Astrocyte (in vitro differentiated cells and primary cell): ENCODE results near the gene LAMB4. TPM values are rescaled to one million over a fixed set of nuclear protein-coding genes. Genes with fewer than 3 reads are reported as not detected.
A peak's percentile ranks its signal among the peaks of the same experiment; 100 is the strongest.

ENCODE experiments used
- DNase-seq: peaks from one replicate; pipeline ENCODE4 v3.0.0-alpha.2; 2010; ENCODE audit warnings: low read depth
- FAIRE-seq: peaks from 2 replicates; lab custom pipeline; 2011; peaks lifted over from hg19 to GRCh38; lab: Jason Lieb, UNC
- H2AFZ ChIP-seq: 2 replicates; pipeline ENCODE4 v1.6.0; 2012; ENCODE audit warnings: low read depth, low read length, inconsistent platforms
- H3K27ac ChIP-seq: 2 replicates; pipeline ENCODE4 v1.5.1; 2011; ENCODE audit warnings: low read depth, low read length, inconsistent platforms
- H3K27me3 ChIP-seq: 2 replicates; pipeline ENCODE4 v1.6.0; 2011; ENCODE audit warnings: low read length, inconsistent platforms; ENCODE audit not compliant: insufficient read depth
- H3K36me3 ChIP-seq: 2 replicates; pipeline ENCODE4 v1.5.1; 2011; ENCODE audit warnings: low read length, inconsistent platforms; ENCODE audit not compliant: insufficient read depth
- H3K4me1 ChIP-seq: 2 replicates; pipeline ENCODE4 v1.5.1; 2011; ENCODE audit warnings: low read length, inconsistent platforms; ENCODE audit not compliant: insufficient read depth
- H3K4me2 ChIP-seq: 2 replicates; pipeline ENCODE4 v1.6.0; 2012; ENCODE audit warnings: low read length, inconsistent platforms
- H3K4me3 ChIP-seq: 2 replicates; pipeline ENCODE4 v1.5.1; 2011; ENCODE audit warnings: low read depth, mild to moderate bottlenecking, low read length, inconsistent platforms; ENCODE audit not compliant: insufficient read depth
- H3K79me2 ChIP-seq: 2 replicates; pipeline ENCODE4 v1.6.0; 2012; ENCODE audit warnings: mild to moderate bottlenecking, low read length, inconsistent platforms; ENCODE audit not compliant: insufficient read depth
- H3K9ac ChIP-seq: 2 replicates; pipeline ENCODE4 v1.6.0; 2012; ENCODE audit warnings: mild to moderate bottlenecking, low read length, inconsistent platforms
- H3K9me3 ChIP-seq: 2 replicates; pipeline ENCODE4 v1.5.1; 2012; ENCODE audit warnings: low read depth, mild to moderate bottlenecking, low read length, inconsistent platforms; ENCODE audit not compliant: insufficient read depth
- H4K20me1 ChIP-seq: 2 replicates; pipeline ENCODE4 v1.6.0; 2012; ENCODE audit warnings: low read length, inconsistent platforms; ENCODE audit not compliant: insufficient read depth
- H3K27ac Mint-ChIP-seq: one replicate; pipeline ENCODE4 v1.8.0; 2021; ENCODE audit warnings: mild to moderate bottlenecking, mixed read lengths; ENCODE audit not compliant: unreplicated experiment
- H3K27me3 Mint-ChIP-seq: one replicate; pipeline ENCODE4 v1.8.0; 2021; ENCODE audit warnings: low read depth, mixed read lengths; ENCODE audit not compliant: unreplicated experiment
- H3K36me3 Mint-ChIP-seq: one replicate; pipeline ENCODE4 v1.8.0; 2021; ENCODE audit warnings: low read depth, mixed read lengths; ENCODE audit not compliant: unreplicated experiment
- H3K4me1 Mint-ChIP-seq: one replicate; pipeline ENCODE4 v1.8.0; 2021; ENCODE audit warnings: low read depth, mixed read lengths; ENCODE audit not compliant: unreplicated experiment
- H3K4me3 Mint-ChIP-seq: one replicate; pipeline ENCODE4 v1.8.0; 2021; ENCODE audit warnings: mild to moderate bottlenecking, moderate library complexity, mixed read lengths; ENCODE audit not compliant: unreplicated experiment
- H3K9me3 Mint-ChIP-seq: one replicate; pipeline ENCODE4 v1.8.0; 2021; ENCODE audit warnings: mild to moderate bottlenecking, mixed read lengths; ENCODE audit not compliant: unreplicated experiment
- EZH2 ChIP-seq: IDR thresholded peaks from 2 replicates; pipeline ENCODE4 v1.6.1; 2012; ENCODE audit warnings: mild to moderate bottlenecking, low read length, inconsistent platforms; ENCODE audit not compliant: insufficient read depth
- total RNA-seq: library from RNA; stranded (reverse); gene quantifications from 2 replicates; pipeline ENCODE4 v1.2.1, GENCODE V29; 2021
- TF ChIP-seq, protein P1 (sequence below): IDR thresholded peaks from 2 replicates; pipeline ENCODE4 v1.5.1; 2011; ENCODE audit warnings: low read depth, mild to moderate bottlenecking, inconsistent platforms, low read length, moderate library complexity; ENCODE audit not compliant: insufficient read depth

The LAMB4 gene
- total RNA-seq, 1 donor from 2014 or later, result 0.16 TPM

DNA sequence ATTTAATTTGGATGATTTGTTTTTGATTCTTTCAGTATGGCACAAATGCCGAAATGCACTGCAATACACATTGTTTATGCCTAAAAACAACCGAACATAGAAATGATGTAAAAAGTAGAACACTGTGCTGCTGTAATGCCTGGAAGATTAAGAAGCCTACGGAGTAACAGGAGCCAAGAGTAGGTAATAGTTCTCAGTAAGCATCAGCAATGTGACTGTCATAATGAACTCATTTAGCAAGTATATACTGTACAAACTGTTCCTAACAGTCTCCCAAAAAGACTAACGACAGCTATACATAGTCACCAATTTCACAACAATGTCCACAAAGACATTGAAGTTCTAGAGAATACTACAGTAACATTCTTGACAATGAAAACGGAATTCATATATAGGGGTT, 19.0 kb upstream of the LAMB4 start:
- Mint-ChIP-seq H3K27me3 (no peaks in the 10 kb centered on the region), H3K9me3 (no peaks in the 10 kb centered on the region), H3K36me3 (no peaks in the 10 kb centered on the region), H3K27ac (no peak overlapping the region), H3K4me3 (no peak overlapping the region), H3K4me1 (peaks cover 9% of the 10 kb centered on the region)
- Histone ChIP-seq H3K4me1 (no peaks in the 10 kb centered on the region), H3K4me2 (no peak overlapping the region), H3K9me3 (no peaks in the 10 kb centered on the region), H4K20me1 (no peaks in the 10 kb centered on the region), H3K36me3 (no peaks in the 10 kb centered on the region), H3K27me3 (no peaks in the 10 kb centered on the region), H3K79me2 (no peaks in the 10 kb centered on the region), H3K9ac (no peak overlapping the region), H3K4me3 (no peak overlapping the region), H3K27ac (no peak overlapping the region), H2AFZ (no peak overlapping the region)
- DNase-seq (no peak), FAIRE-seq (no peak)
- TF ChIP-seq, protein P1, sequence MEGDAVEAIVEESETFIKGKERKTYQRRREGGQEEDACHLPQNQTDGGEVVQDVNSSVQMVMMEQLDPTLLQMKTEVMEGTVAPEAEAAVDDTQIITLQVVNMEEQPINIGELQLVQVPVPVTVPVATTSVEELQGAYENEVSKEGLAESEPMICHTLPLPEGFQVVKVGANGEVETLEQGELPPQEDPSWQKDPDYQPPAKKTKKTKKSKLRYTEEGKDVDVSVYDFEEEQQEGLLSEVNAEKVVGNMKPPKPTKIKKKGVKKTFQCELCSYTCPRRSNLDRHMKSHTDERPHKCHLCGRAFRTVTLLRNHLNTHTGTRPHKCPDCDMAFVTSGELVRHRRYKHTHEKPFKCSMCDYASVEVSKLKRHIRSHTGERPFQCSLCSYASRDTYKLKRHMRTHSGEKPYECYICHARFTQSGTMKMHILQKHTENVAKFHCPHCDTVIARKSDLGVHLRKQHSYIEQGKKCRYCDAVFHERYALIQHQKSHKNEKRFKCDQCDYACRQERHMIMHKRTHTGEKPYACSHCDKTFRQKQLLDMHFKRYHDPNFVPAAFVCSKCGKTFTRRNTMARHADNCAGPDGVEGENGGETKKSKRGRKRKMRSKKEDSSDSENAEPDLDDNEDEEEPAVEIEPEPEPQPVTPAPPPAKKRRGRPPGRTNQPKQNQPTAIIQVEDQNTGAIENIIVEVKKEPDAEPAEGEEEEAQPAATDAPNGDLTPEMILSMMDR, result no peak

DNA sequence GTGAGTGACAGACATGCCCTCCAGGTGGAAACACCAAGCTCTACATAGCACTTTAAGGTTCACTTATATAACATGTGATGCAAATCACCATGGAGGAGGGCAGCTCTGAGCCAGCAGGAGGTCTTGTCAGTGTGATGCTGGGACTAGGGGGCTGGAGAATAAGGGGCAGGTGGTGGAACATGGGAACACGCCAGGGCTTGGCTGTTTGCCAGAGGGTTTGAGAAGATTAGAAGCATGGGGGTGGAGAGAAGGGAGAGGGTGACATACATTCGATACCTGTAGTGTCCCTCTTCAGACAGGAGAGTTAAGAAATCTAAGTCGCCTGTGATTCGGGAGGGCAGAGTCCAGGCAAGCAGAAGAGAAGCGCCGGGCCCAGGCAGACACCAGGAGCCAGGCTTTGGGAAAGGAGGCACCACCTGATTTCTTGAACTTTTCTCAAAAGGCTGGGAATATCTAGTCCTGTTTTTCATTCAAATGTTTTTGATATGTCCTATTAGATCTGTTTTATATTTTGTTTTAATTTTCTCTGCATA, 16.9 kb upstream of the LAMB4 start:
- Mint-ChIP-seq H3K4me3 (no peak overlapping the region), H3K27ac (no peak overlapping the region), H3K4me1 (peaks cover 7% of the 10 kb centered on the region), H3K9me3 (no peaks in the 10 kb centered on the region), H3K27me3 (no peaks in the 10 kb centered on the region), H3K36me3 (no peaks in the 10 kb centered on the region)
- no peak for TF ChIP-seq EZH2
- TF ChIP-seq, protein P1, result no peak
- Histone ChIP-seq H3K27ac (no peak overlapping the region), H2AFZ (no peak overlapping the region), H3K4me2 (no peak overlapping the region), H3K4me1 (no peaks in the 10 kb centered on the region), H3K27me3 (no peaks in the 10 kb centered on the region), H4K20me1 (no peaks in the 10 kb centered on the region), H3K4me3 (no peak overlapping the region), H3K9me3 (no peaks in the 10 kb centered on the region), H3K9ac (no peak overlapping the region), H3K79me2 (no peaks in the 10 kb centered on the region), H3K36me3 (no peaks in the 10 kb centered on the region)
- FAIRE-seq, result no peak
- no peak for DNase-seq

DNA sequence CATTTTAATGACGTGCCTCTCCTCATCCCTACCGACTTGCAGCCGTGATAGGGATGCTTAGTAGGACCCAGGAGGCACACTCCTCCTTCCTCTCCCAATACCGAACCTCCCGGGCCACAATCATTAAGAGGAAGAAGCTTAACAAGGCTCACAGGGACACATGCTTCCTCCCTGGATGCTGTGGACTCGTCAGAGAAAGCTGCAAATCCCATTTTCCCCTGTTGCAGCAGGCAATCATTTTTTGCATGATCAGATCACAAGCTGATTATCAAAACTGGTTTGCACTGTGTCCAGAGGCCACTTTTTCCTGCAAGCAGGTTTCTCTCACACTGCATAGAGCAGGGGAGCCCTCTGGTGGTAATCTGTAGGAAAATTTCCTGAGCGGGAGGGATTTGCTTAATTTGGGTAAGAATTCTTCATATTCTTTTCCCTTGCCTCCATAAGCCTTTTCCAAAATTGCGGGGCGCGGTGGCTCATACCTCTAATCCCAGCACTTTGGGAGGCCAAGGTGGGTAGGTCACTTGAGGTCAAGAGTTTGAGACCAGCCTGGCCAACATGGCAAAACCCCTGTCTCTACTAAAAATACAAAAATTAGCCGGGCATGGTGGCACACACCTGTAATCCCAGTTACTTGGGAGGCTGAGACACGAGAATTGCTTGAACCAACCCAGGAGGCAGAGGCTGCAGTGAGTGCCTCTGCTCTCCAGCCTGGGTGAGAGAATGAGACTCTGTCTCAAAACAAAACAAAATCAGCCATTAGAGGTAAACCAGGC, 16.1 kb upstream of the LAMB4 start:
- DNase-seq (peak; percentile 61), FAIRE-seq (peak; percentile 74)
- H4K20me1 ChIP-seq, result no peaks in the 10 kb centered on the region
- H2AFZ ChIP-seq, result peak overlapping the region; percentile 37
- no peak overlapping the region for H3K27ac ChIP-seq
- no peaks in the 10 kb centered on the region for H3K9me3 ChIP-seq
- H3K9ac ChIP-seq, result no peak overlapping the region
- no peaks in the 10 kb centered on the region for H3K4me1 ChIP-seq
- no peaks in the 10 kb centered on the region for H3K9me3 Mint-ChIP-seq
- H3K79me2 ChIP-seq, result no peaks in the 10 kb centered on the region
- H3K4me2 ChIP-seq, result peak overlapping the region; percentile 75
- H3K36me3 Mint-ChIP-seq, result no peaks in the 10 kb centered on the region
- peak overlapping the region; percentile 42 for H3K4me3 ChIP-seq
- H3K4me1 Mint-ChIP-seq, result peaks cover 6% of the 10 kb centered on the region
- H3K36me3 ChIP-seq, result no peaks in the 10 kb centered on the region
- TF ChIP-seq, protein P1, result peak; percentile 93
- no peak for TF ChIP-seq EZH2
- no peaks in the 10 kb centered on the region for H3K27me3 ChIP-seq
- H3K27ac Mint-ChIP-seq, result no peak overlapping the region
- peaks cover 3% of the 10 kb centered on the region for H3K27me3 Mint-ChIP-seq
- H3K4me3 Mint-ChIP-seq, result no peak overlapping the region
